Gastroesophageal sphincter (tissue), 3 donors: ENCODE measurements around the gene RNU2-63P.

Source experiments
- CTCF ChIP-seq, 4 experiments: fragments of 200-600 bp in 2 of 4; fragments of 450-650 bp in 2 of 4; sonication (generic) in 1 of 4; IDR thresholded peaks; one replicate each; pipeline ENCODE4 v1.5.1; 2017 to 2019; ENCODE audit warnings: antibody characterized with exemption in 4 of 4, mild to moderate bottlenecking in 2 of 4, moderate library complexity in 2 of 4
- EP300 ChIP-seq: sonication (generic); formaldehyde crosslinking; IDR thresholded peaks from one replicate; pipeline ENCODE4 v1.6.1; 2017; ENCODE audit warnings: antibody characterized with exemption, mild to moderate bottlenecking
- POLR2A ChIP-seq, 2 donors: fragments of 450-650 bp; IDR thresholded peaks; one replicate each; pipeline ENCODE4 v1.6.1; 2017; ENCODE audit warnings: antibody characterized with exemption in 2 of 2, mild to moderate bottlenecking in 2 of 2, moderate library complexity in 1 of 2
- POLR2AphosphoS5 ChIP-seq: sonication (generic); formaldehyde crosslinking; IDR thresholded peaks from one replicate; pipeline ENCODE4 v1.6.1; 2017; ENCODE audit warnings: antibody characterized with exemption

GRCh38 chr2:88054782-88055370, 38.5 kb upstream of the RNU2-63P start:
- TF ChIP-seq EP300 (no peak), CTCF (IDR thresholded peaks at IDR 0.05) (no peak), POLR2AphosphoS5 (no peak), POLR2A (IDR thresholded peaks at IDR 0.05) (no peak)
